Activated CD8-positive, alpha-beta memory T cell treated with anti-CD3 and anti-CD28 coated beads, Interleukin-2, amount 10 ng/mL, durations not matched to agents 7 days and 5 days (primary cell): ENCODE results near the gene PTPRT. TPM values are rescaled to one million over a fixed set of nuclear protein-coding genes. Genes with fewer than 3 reads are reported as not detected.
"Not testable (repeated sequence)": the region's sequence is repeated elsewhere in the genome, so short reads cannot be mapped to it uniquely, and the experiment has no call there.

Source experiments
- ATAC-seq: fragments of 150-1000 bp; cut with Tn5 transposase; one replicate; pipeline ENCODE4 v1.10.0; 2021; ENCODE audit warnings: moderate library complexity
- CTCF ChIA-PET: fragments of 350-600 bp; sonication (Branson Sonifier 250); formaldehyde crosslinking; loops from one replicate; lab custom pipeline; 2021; ENCODE audit warnings: antibody characterized with exemption; lab: Charles Lee
- DNase-seq: peaks from one replicate; pipeline ENCODE4 v3.0.0-alpha.2; 2020
- H3K27ac Mint-ChIP-seq: one replicate; pipeline ENCODE4 v1.8.0; 2021; ENCODE audit warnings: mild to moderate bottlenecking, mixed read lengths
- H3K27me3 Mint-ChIP-seq: one replicate; pipeline ENCODE4 v1.8.0; 2021; ENCODE audit warnings: mixed read lengths
- H3K36me3 Mint-ChIP-seq: one replicate; pipeline ENCODE4 v1.8.0; 2021; ENCODE audit warnings: mild to moderate bottlenecking, mixed read lengths
- H3K4me1 Mint-ChIP-seq: one replicate; pipeline ENCODE4 v1.8.0; 2021; ENCODE audit warnings: mixed read lengths
- H3K4me3 Mint-ChIP-seq: one replicate; pipeline ENCODE4 v1.8.0; 2021; ENCODE audit warnings: mild to moderate bottlenecking, moderate library complexity, mixed read lengths
- H3K9me3 Mint-ChIP-seq: one replicate; pipeline ENCODE4 v1.8.0; 2022; ENCODE audit warnings: low read depth, mixed read lengths
- total RNA-seq, 2 experiments: library from RNA; stranded (reverse); gene quantifications; one replicate each; pipeline ENCODE4 v1.2.3, GENCODE V29; 2021

PTPRT gene
- total RNA-seq, 2 experiments from 2014 or later: not detected

DNA sequence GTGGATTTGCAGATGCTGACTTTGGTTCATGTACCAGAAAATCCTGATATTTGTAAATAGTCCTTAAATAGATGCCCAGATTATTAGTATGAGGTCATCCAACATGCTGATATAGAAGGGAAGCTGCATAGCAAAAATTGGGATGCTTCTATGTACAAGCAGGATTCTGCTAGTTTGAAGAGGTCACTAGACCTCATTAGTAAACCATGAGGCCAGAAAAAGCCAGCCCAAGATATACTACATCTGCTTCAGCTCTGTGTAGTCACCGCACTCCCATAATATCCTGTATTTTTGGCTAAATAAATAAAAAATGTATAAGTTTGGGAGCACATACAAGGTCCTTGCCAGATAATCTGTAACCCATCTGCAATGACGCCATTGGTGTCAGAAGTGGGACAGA lies 13.0 kb downstream of the PTPRT start:
- DNase-seq (no peak), ATAC-seq (no peak)
- H3K36me3 Mint-ChIP-seq: no peaks in the 10 kb centered on the region
- no peaks in the 10 kb centered on the region for H3K4me1 Mint-ChIP-seq
- H3K4me3 Mint-ChIP-seq: no peak overlapping the region
- H3K9me3 Mint-ChIP-seq: no peaks in the 10 kb centered on the region
- CTCF ChIA-PET: no interaction called here
- H3K27me3 Mint-ChIP-seq: no peaks in the 10 kb centered on the region
- H3K27ac Mint-ChIP-seq: no peak overlapping the region

GRCh38 chr20:43171930-43172329 lies 17.8 kb downstream of the PTPRT start:
- Mint-ChIP-seq H3K36me3 (no peaks in the 10 kb centered on the region), H3K27ac (no peak overlapping the region), H3K27me3 (no peaks in the 10 kb centered on the region), H3K4me1 (no peaks in the 10 kb centered on the region), H3K9me3 (no peaks in the 10 kb centered on the region), H3K4me3 (no peak overlapping the region)
- CTCF ChIA-PET: no interaction called here
- no peak for ATAC-seq
- no peak for DNase-seq

GRCh38 chr20:43170771-43171170 lies 18.9 kb downstream of the PTPRT start:
- ATAC-seq: no peak
- no peak for DNase-seq
- Mint-ChIP-seq H3K36me3 (no peaks in the 10 kb centered on the region), H3K27ac (no peak overlapping the region), H3K4me3 (no peak overlapping the region), H3K27me3 (no peaks in the 10 kb centered on the region), H3K4me1 (no peaks in the 10 kb centered on the region), H3K9me3 (no peaks in the 10 kb centered on the region)
- CTCF ChIA-PET: interaction anchor here (1.1 kb wide), 1 partner anchor 17 kb away, joined by 3 read pairs; no protein-coding TSS in a partner anchor

DNA sequence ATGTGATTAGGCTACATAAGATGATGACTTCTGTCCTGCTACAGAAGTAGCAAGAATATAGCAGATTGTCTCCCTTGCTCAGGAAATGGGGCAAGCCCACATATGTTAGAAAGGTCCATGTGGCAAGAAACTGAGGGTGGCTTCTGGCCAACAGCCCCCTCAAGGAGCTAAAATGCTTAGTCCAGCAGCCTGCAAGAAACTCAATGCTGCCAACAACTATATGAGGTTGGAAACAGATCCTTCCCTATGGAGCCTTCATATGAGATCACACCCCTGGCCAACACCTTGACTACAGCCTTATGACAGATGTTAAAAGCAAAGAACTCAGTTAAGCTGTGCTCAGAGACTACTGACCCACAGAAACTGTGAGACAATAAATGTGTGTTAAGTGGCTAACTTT lies 22.1 kb downstream of the PTPRT start:
- H3K9me3 Mint-ChIP-seq: peaks cover 4% of the 10 kb centered on the region
- no peaks in the 10 kb centered on the region for H3K36me3 Mint-ChIP-seq
- CTCF ChIA-PET: no interaction called here
- ATAC-seq (no peak), DNase-seq (no peak)
- H3K27ac Mint-ChIP-seq: no peak overlapping the region
- H3K4me1 Mint-ChIP-seq: no peaks in the 10 kb centered on the region
- H3K27me3 Mint-ChIP-seq: no peaks in the 10 kb centered on the region
- H3K4me3 Mint-ChIP-seq: no peak overlapping the region

DNA sequence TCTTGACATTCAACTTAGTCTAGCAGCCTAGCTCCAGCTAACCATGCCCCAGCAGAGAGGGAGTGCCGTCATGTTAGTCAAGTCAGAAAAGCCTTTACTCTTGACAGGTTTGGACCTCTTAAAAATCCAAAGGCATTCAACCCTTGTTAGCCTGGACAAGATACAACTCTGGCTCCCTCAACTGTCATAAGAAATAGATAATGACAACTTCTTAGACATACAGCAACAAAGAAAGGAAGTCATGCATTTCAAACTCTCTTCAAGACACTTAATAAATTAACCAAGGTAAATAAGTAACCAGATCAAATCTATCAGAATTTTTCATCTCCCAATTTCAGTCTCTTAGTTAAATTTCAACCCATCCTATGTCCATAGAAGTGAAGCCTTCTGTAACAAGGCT lies 22.7 kb downstream of the PTPRT start:
- CTCF ChIA-PET: no interaction called here
- H3K4me1 Mint-ChIP-seq: no peaks in the 10 kb centered on the region
- H3K36me3 Mint-ChIP-seq: no peaks in the 10 kb centered on the region

GRCh38 chr20:43165611-43166010 lies 24.1 kb downstream of the PTPRT start:
- Mint-ChIP-seq H3K9me3 (peaks cover 4% of the 10 kb centered on the region), H3K36me3 (no peaks in the 10 kb centered on the region), H3K27me3 (no peaks in the 10 kb centered on the region), H3K4me1 (no peaks in the 10 kb centered on the region), H3K4me3 (no peak overlapping the region), H3K27ac (no peak overlapping the region)
- ATAC-seq (no peak), DNase-seq (no peak)
- CTCF ChIA-PET: no interaction called here

More for the DNA sequence above, 22.7 kb downstream of the PTPRT start:
- ATAC-seq (no peak), DNase-seq (no peak)
- Mint-ChIP-seq H3K4me3 (no peak overlapping the region), H3K27me3 (no peaks in the 10 kb centered on the region), H3K9me3 (peaks cover 4% of the 10 kb centered on the region), H3K27ac (no peak overlapping the region)

GRCh38 chr20:43164736-43165135 lies 25.0 kb downstream of the PTPRT start:
- H3K4me1 Mint-ChIP-seq, CTCF ChIA-PET, DNase-seq, H3K4me3 Mint-ChIP-seq, H3K27me3 Mint-ChIP-seq, H3K36me3 Mint-ChIP-seq, H3K9me3 Mint-ChIP-seq, H3K27ac Mint-ChIP-seq, ATAC-seq: not testable (repeated sequence)

- ATAC-seq: no peak
- Mint-ChIP-seq H3K27ac (no peak overlapping the region), H3K27me3 (no peaks in the 10 kb centered on the region), H3K36me3 (no peaks in the 10 kb centered on the region), H3K9me3 (peaks cover 9% of the 10 kb centered on the region), H3K4me1 (no peaks in the 10 kb centered on the region), H3K4me3 (no peak overlapping the region)
- no peak for DNase-seq
- CTCF ChIA-PET: no interaction called here
Observed at GRCh38 chr20:43161716-43162115, 28.0 kb downstream of the PTPRT start.

GRCh38 chr20:43160941-43161340 lies 28.8 kb downstream of the PTPRT start:
- no peaks in the 10 kb centered on the region for H3K4me1 Mint-ChIP-seq

GRCh38 chr20:43159994-43160393 lies 29.7 kb downstream of the PTPRT start:
- DNase-seq (no peak), ATAC-seq (no peak)
- H3K36me3 Mint-ChIP-seq: no peaks in the 10 kb centered on the region
- no peaks in the 10 kb centered on the region for H3K4me1 Mint-ChIP-seq
- no peak overlapping the region for H3K27ac Mint-ChIP-seq
- H3K4me3 Mint-ChIP-seq: no peak overlapping the region
- CTCF ChIA-PET: no interaction called here
- peaks cover 7% of the 10 kb centered on the region for H3K9me3 Mint-ChIP-seq
- no peaks in the 10 kb centered on the region for H3K27me3 Mint-ChIP-seq

More at GRCh38 chr20:43160941-43161340, 28.8 kb downstream of the PTPRT start:
- Mint-ChIP-seq H3K4me3 (no peak overlapping the region), H3K9me3 (peaks cover 9% of the 10 kb centered on the region), H3K27me3 (no peaks in the 10 kb centered on the region), H3K27ac (no peak overlapping the region), H3K36me3 (no peaks in the 10 kb centered on the region)
- CTCF ChIA-PET: no interaction called here
- DNase-seq: no peak
- no peak for ATAC-seq

DNA sequence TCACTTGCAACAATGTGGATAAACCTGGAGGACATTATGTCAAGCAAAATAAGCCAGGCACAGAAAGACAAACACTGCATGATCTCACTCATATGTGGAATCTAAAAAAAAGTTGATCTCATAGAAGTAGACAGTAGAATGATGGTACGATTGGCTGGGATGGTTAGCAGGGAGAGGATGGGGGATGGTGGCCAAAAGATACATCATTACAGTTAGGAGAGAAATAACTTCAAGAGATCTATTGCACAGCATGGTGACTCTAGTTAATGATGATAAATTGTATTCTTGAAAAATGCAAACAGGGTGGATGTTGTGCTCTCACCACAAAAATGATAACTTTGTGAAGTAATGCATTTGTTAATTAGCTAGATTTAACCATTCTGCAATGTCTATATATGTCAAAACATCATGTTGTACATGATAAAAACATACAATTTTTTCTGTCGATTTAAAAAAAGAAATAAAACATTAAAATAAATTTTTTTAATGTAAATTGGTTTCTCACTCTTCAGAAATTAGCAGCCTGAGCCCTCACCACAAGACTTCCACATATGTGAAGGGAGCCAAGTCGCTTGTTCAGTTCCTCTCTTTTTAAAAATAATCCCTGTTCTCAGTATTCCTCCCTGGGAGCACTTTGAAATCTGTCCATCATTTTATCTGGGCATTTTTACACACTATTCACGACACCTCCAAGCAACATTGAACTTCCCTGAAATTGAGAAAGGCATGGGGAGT lies 34.2 kb downstream of the PTPRT start:
- Mint-ChIP-seq H3K9me3 (peaks cover 5% of the 10 kb centered on the region), H3K27me3 (no peaks in the 10 kb centered on the region), H3K4me3 (no peak overlapping the region), H3K27ac (no peak overlapping the region), H3K36me3 (no peaks in the 10 kb centered on the region), H3K4me1 (no peaks in the 10 kb centered on the region)
- CTCF ChIA-PET: no interaction called here
- no peak for DNase-seq
- no peak for ATAC-seq

GRCh38 chr20:43151901-43152300 lies 37.8 kb downstream of the PTPRT start:
- Mint-ChIP-seq H3K4me3 (no peak overlapping the region), H3K27ac (no peak overlapping the region), H3K9me3 (no peaks in the 10 kb centered on the region), H3K4me1 (no peaks in the 10 kb centered on the region), H3K27me3 (no peaks in the 10 kb centered on the region), H3K36me3 (no peaks in the 10 kb centered on the region)
- CTCF ChIA-PET: no interaction called here
- DNase-seq (no peak), ATAC-seq (no peak)

DNA sequence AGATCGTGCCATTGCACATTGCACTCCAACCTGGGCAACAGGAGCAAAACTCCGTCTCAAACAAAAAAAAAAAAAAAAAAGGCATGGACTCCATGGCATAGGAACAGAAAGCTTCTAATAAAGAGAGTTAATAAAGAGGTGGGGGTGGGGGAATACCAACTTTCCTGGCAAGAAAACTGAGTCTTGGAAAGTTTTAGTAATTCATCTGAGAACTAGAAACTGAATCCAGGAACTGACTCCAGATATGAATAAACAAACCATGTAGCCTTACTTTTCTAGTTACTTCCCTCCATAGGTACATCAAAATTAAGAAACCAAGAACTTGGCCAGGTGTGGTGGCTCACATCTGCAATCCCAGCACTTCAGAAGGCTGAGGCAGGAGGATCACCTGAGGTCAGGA lies 38.5 kb downstream of the PTPRT start:
- Mint-ChIP-seq H3K27ac (no peak overlapping the region), H3K9me3 (no peaks in the 10 kb centered on the region), H3K4me3 (no peak overlapping the region), H3K36me3 (no peaks in the 10 kb centered on the region), H3K27me3 (no peaks in the 10 kb centered on the region), H3K4me1 (no peaks in the 10 kb centered on the region)
- ATAC-seq (no peak), DNase-seq (no peak)
- CTCF ChIA-PET: interaction anchor here (0.5 kb wide), 1 partner anchor 127 kb away, joined by 3 read pairs; no protein-coding TSS in a partner anchor

DNA sequence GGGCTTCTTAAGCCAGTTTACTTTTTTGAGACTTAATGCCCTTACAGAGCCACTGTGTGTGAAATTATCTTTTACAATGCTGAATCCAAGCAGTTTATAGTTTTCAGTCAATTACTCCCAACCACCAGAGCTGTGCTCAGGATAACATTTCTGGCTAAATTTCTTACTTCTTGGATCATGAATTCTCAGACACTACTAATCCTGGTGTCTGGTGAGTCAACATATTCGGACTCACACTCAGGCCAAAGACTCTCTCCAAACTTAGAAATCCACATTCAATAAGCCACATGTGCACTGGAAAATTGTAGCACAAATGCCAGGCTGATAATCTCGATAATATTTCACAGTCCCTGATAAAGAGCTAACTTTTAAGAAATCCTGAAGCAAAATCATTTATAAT lies 49.0 kb downstream of the PTPRT start:
- Mint-ChIP-seq H3K9me3 (no peaks in the 10 kb centered on the region), H3K4me1 (no peaks in the 10 kb centered on the region), H3K36me3 (no peaks in the 10 kb centered on the region), H3K4me3 (no peak overlapping the region), H3K27me3 (no peaks in the 10 kb centered on the region), H3K27ac (no peak overlapping the region)
- ATAC-seq (no peak), DNase-seq (no peak)
- CTCF ChIA-PET: no interaction called here
